ENCODE measurements around the gene ADCY5.

The ADCY5 gene

DNA sequence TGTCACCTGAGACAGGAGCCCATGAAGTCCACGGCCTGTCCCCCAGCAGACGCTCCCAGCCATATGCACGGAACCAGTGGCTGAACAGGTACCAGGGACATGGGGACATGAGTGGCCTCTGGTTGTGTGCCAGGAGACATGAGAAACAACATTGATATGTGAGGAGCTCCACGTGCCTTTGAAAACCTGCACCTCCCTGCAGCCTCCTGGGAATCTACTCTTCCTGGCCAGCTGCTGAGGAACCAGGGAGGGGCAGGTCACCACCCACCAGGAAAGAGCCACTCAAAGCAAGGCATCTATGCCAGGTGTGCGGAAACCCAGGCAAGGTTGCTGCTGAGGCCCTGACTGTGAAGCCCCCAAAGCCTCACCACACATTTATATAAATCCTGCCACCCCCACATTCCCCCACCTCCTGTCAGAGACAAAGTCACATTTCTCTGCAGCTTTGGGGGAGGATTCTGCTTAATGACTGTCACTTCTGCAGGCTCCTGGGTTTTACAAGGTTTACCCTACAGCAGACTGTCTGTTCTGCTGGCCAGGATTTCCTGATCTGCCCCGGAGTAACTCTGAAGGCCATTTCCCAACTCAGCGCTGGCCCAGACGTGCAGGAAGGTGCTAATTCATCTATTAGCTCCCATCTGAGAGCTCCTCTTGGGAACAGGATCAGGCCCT lies 110.8 kb downstream of the ADCY5 start:
- TF ChIP-seq, protein P1, sequence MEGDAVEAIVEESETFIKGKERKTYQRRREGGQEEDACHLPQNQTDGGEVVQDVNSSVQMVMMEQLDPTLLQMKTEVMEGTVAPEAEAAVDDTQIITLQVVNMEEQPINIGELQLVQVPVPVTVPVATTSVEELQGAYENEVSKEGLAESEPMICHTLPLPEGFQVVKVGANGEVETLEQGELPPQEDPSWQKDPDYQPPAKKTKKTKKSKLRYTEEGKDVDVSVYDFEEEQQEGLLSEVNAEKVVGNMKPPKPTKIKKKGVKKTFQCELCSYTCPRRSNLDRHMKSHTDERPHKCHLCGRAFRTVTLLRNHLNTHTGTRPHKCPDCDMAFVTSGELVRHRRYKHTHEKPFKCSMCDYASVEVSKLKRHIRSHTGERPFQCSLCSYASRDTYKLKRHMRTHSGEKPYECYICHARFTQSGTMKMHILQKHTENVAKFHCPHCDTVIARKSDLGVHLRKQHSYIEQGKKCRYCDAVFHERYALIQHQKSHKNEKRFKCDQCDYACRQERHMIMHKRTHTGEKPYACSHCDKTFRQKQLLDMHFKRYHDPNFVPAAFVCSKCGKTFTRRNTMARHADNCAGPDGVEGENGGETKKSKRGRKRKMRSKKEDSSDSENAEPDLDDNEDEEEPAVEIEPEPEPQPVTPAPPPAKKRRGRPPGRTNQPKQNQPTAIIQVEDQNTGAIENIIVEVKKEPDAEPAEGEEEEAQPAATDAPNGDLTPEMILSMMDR (IDR thresholded peaks at IDR 0.05; ENCODE audit: low read depth, low read length, missing control alignments), result no peak
- H3K4me3 ChIP-seq (ENCODE audit: low read depth, low read length), result no peak overlapping the region
- in situ Hi-C loops (cut with HindIII; ENCODE audit: low sequenced_read_pairs), result loop anchor here (25.0 kb wide), 1 partner anchor 224 kb away; no protein-coding TSS in a partner anchor
- no peak for DNase-seq (ENCODE audit: low read depth)

DNA sequence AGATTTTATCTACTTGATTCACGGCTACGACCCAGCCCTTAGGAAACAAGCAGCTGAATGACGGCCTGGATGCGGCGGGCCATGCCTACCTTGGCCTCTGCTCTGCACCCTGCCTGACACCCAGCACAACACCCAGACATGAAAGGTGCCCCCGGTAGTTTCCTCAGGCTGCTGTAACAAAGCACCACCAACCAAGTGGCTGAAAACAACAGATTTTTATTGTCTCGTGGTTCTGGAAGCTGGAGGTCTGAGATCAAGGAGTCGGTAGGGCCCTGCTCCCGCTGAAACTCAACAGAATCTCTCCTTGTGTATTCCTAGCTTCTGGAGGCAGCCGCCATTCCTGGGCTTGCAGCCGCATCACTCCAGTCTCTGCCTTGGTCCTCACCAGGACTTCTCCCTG lies 111.7 kb downstream of the ADCY5 start:
- in situ Hi-C loops (cut with HindIII; ENCODE audit: low sequenced_read_pairs), result loop anchor here (25.0 kb wide), 1 partner anchor 225 kb away; no protein-coding TSS in a partner anchor
- no peak for DNase-seq (ENCODE audit: low read depth)
- H3K4me3 ChIP-seq (ENCODE audit: low read depth, low read length), result no peak overlapping the region
- TF ChIP-seq, protein P1 (IDR thresholded peaks at IDR 0.05; ENCODE audit: low read depth, low read length, missing control alignments), result no peak

DNA sequence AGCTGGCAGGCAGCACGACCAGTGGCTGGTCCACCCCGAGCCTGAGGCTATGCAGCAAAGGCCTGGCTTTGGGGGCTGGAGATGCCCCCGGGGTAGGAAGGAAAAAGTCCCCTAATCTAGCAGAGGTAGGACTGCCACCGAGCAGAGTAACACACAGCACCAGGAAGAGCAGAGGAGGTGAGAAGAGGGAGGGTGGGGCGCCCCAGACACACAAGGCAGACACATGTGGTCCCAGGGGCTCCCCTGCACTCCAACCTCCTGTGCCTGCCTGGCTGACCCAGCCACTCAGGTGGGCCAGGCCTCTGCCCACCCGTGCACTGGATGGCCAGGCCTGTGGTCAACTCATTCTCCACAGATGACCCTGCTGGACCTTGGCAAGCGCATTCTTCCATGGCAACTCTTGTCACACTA lies 112.4 kb downstream of the ADCY5 start:
- in situ Hi-C loops (cut with HindIII; ENCODE audit: low sequenced_read_pairs), result loop anchor here (25.0 kb wide), 1 partner anchor 226 kb away; no protein-coding TSS in a partner anchor
- no peak overlapping the region for H3K4me3 ChIP-seq (ENCODE audit: low read depth, low read length)
- TF ChIP-seq, protein P1 (IDR thresholded peaks at IDR 0.05; ENCODE audit: low read depth, low read length, missing control alignments), result no peak
- no peak for DNase-seq (ENCODE audit: low read depth)

DNA sequence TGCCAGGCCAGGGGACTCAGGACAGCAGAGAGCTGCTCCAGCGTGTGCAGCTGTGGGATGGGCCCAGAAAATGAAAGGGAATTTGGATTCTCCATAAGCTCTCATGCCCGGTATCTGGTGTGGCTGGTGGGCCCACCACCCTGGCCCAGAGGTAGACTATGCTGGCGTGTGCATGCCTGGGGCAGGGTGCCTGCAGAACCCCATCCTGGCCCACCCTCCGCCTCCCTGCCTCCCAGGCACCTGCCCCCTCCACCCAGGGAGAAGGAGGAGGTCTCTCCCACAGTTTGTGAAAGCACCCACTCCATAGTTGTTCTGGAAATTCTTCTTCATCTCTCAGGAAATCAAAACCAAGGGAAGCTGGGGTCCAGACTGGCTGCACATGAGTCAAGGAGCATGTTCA lies 112.9 kb downstream of the ADCY5 start:
- no peak overlapping the region for H3K4me3 ChIP-seq (ENCODE audit: low read depth, low read length)
- DNase-seq (ENCODE audit: low read depth), result no peak
- in situ Hi-C loops (cut with HindIII; ENCODE audit: low sequenced_read_pairs), result loop anchor here (25.0 kb wide), 1 partner anchor 226 kb away; no protein-coding TSS in a partner anchor
- TF ChIP-seq, protein P1 (IDR thresholded peaks at IDR 0.05; ENCODE audit: low read depth, low read length, missing control alignments), result no peak

DNA sequence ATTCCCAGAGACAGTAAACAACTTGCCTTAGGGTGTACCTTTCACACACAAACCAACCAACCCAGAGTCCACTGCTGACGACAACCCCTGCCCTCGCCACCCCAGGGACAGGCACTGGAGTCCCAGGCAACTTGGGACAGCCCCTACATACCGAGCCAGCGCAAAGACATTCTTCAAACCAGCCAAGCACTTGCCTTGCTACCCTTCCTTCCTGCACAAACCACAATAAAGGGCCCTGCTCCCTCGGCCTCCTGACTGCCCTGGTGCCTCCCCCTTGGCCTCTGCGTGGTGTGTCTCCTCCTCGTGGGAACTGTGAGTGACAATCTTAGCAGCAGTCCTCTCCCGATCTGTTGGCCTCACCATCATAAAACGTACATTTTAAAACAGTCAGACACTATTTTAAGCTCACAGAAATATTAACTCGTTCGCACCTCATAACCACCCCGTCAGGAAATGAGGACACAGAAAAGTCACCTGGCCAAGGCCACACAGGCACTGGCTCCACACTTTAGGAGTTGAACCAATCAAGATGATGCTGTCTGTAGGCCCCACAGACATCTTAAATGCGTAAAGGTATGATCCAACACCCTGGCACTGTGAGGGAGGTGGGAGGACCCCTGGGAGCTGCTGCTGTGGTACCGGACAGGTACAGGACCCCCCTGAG lies 113.8 kb downstream of the ADCY5 start:
- DNase-seq (ENCODE audit: low read depth), result no peak
- no peak overlapping the region for H3K4me3 ChIP-seq (ENCODE audit: low read depth, low read length)
- in situ Hi-C loops (cut with HindIII; ENCODE audit: low sequenced_read_pairs), result loop anchor here (25.0 kb wide), 1 partner anchor 227 kb away; no protein-coding TSS in a partner anchor
- TF ChIP-seq, protein P1 (IDR thresholded peaks at IDR 0.05; ENCODE audit: low read depth, low read length, missing control alignments), result no peak

DNA sequence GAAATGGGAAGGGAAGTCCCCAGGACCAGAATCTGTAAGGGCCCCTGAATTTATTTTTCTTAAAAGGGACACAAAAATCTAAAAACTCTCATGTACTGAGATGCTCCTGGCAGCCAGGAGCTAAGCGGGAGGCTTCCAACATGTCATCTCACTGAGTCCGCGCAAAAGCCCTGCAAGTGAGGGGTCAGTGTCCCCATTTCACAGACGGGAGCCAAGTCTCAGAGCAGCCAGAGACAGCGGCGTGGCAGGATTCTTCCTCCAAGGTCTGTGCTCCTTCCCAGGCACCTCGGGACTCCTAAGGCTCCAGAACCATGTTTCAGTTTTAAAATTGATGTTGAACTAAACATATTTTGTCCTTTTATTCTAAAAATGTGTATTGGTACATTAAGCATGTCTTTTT lies 114.8 kb downstream of the ADCY5 start:
- no peak overlapping the region for H3K4me3 ChIP-seq (ENCODE audit: low read depth, low read length)
- TF ChIP-seq, protein P1 (IDR thresholded peaks at IDR 0.05; ENCODE audit: low read depth, low read length, missing control alignments), result no peak
- in situ Hi-C loops (cut with HindIII; ENCODE audit: low sequenced_read_pairs), result loop anchor here (25.0 kb wide), 1 partner anchor 228 kb away; no protein-coding TSS in a partner anchor
- no peak for DNase-seq (ENCODE audit: low read depth)
